HepG2 (cell line): ENCODE data around the gene TAB3. TPM values are rescaled to one million over a fixed set of nuclear protein-coding genes. Genes with fewer than 3 reads are reported as not detected.

Experiments
- ASH2L ChIP-seq: fragments of 300-600, 200-600 bp; sonication (generic); IDR thresholded peaks from 2 replicates; pipeline ENCODE4 v1.7.0; 2017; ENCODE audit warnings: low read depth, mild to moderate bottlenecking, moderate library complexity, mixed read lengths, low read length; ENCODE audit not compliant: insufficient read length
- BRCA1 ChIP-seq: sonication (generic); formaldehyde crosslinking; IDR thresholded peaks from 2 replicates; pipeline ENCODE4 v1.4.0; 2020; ENCODE audit warnings: missing genetic modification reagents
- BRD4 ChIP-seq: sonication (generic); formaldehyde crosslinking; IDR thresholded peaks from 2 replicates; pipeline ENCODE4 v1.4.0; 2020; ENCODE audit warnings: missing genetic modification reagents
- CHD4 ChIP-seq: fragments of 200-600 bp; sonication (generic); IDR thresholded peaks from 2 replicates; pipeline ENCODE4 v1.7.0; 2017; ENCODE audit warnings: mild to moderate bottlenecking, low read length, borderline replicate concordance
- DMAP1 ChIP-seq: IDR thresholded peaks from 2 replicates; pipeline ENCODE4 v1.6.1; 2016
- DNMT3B ChIP-seq: conservative IDR thresholded peaks from 2 replicates; pipeline ENCODE4 v1.6.1; 2016; ENCODE audit warnings: missing biosample characterization, control low read depth
- FOXA1 ChIP-seq, 2 experiments: fragments of 450-650 bp in 1 of 2; sonication (generic) in 1 of 2; formaldehyde crosslinking in 1 of 2; IDR thresholded peaks; 2 replicates each; pipeline versions ENCODE4 v1.4.0 to v1.6.1; 2016 to 2020; ENCODE audit warnings: missing genetic modification reagents in 1 of 2
- FOXJ3 ChIP-seq: sonication (generic); formaldehyde crosslinking; IDR thresholded peaks from 2 replicates; pipeline ENCODE4 v1.4.0; 2020; ENCODE audit warnings: missing genetic modification reagents, mild to moderate bottlenecking, borderline replicate concordance
- KLF15 ChIP-seq: sonication (generic); formaldehyde crosslinking; IDR thresholded peaks from 2 replicates; pipeline ENCODE4 v1.8.1; 2023; ENCODE audit warnings: borderline replicate concordance, mild to moderate bottlenecking, inconsistent platforms, missing genetic modification reagents, mixed read lengths
- MBNL3 ChIP-seq: fragments of 250-450 bp; sonication (Bioruptor Pico); conservative IDR thresholded peaks from 2 replicates; pipeline ENCODE4 v1.8.0; 2022; ENCODE audit warnings: mild to moderate bottlenecking, inconsistent platforms
- RBM39 ChIP-seq: fragments of 200-400 bp; formaldehyde crosslinking; IDR thresholded peaks from one replicate; pipeline ENCODE4 v1.6.1; 2018; ENCODE audit warnings: antibody characterized with exemption, mild to moderate bottlenecking, low read depth, low read length; ENCODE audit not compliant: poor library complexity, severe bottlenecking
- RFX5 ChIP-seq: IDR thresholded peaks from 2 replicates; pipeline ENCODE4 v1.6.1; 2011; ENCODE audit warnings: low read depth, low read length, improper control_type of control experiment
- RFXAP ChIP-seq: sonication (generic); formaldehyde crosslinking; IDR thresholded peaks from 2 replicates; pipeline ENCODE4 v1.4.0; 2020; ENCODE audit warnings: missing genetic modification reagents, borderline replicate concordance
- TARDBP ChIP-seq: sonication (generic); formaldehyde crosslinking; IDR thresholded peaks from 2 replicates; pipeline ENCODE4 v1.8.0; 2022; ENCODE audit warnings: mild to moderate bottlenecking, missing genetic modification reagents
- TBL1XR1 ChIP-seq: fragments of 150-350 bp; IDR thresholded peaks from 2 replicates; pipeline ENCODE4 v1.6.1; 2014; ENCODE audit warnings: borderline replicate concordance, low read length; ENCODE audit not compliant: partially characterized antibody
- TCF7L2 ChIP-seq: IDR thresholded peaks from 2 replicates; pipeline ENCODE4 v1.6.1; 2011; ENCODE audit warnings: mild to moderate bottlenecking, low read depth, low read length, moderate library complexity
- TEAD2 ChIP-seq: sonication (generic); formaldehyde crosslinking; IDR thresholded peaks from 2 replicates; pipeline ENCODE4 v1.9.0; 2021; ENCODE audit warnings: missing genetic modification reagents
- ZBTB8A ChIP-seq: sonication (generic); formaldehyde crosslinking; IDR thresholded peaks from 2 replicates; pipeline ENCODE4 v1.4.0; 2020; ENCODE audit warnings: mild to moderate bottlenecking, low read depth, missing genetic modification reagents, borderline replicate concordance
- ZMYM3 ChIP-seq: sonication (generic); formaldehyde crosslinking; IDR thresholded peaks from 2 replicates; pipeline ENCODE4 v1.5.1; 2020; ENCODE audit warnings: mild to moderate bottlenecking, missing genetic modification reagents
- ZNF121 ChIP-seq: sonication (generic); formaldehyde crosslinking; IDR thresholded peaks from 2 replicates; pipeline ENCODE4 v1.5.0; 2020; ENCODE audit warnings: mild to moderate bottlenecking, missing genetic modification reagents
- ZNF317 ChIP-seq: sonication (generic); formaldehyde crosslinking; IDR thresholded peaks from 2 replicates; pipeline ENCODE4 v1.5.0; 2020; ENCODE audit warnings: mild to moderate bottlenecking, missing genetic modification reagents
- ZNF33B ChIP-seq: sonication (generic); formaldehyde crosslinking; IDR thresholded peaks from 2 replicates; pipeline ENCODE4 v1.5.1; 2020; ENCODE audit warnings: mild to moderate bottlenecking, missing genetic modification reagents
- ZNF34 ChIP-seq: sonication (generic); formaldehyde crosslinking; IDR thresholded peaks from 2 replicates; pipeline ENCODE4 v1.4.0; 2020; ENCODE audit warnings: mild to moderate bottlenecking, missing genetic modification reagents, borderline replicate concordance
- ZNF660 ChIP-seq: sonication (generic); formaldehyde crosslinking; IDR thresholded peaks from 2 replicates; pipeline ENCODE4 v1.5.1; 2020; ENCODE audit warnings: mild to moderate bottlenecking, low read depth, missing genetic modification reagents, borderline replicate concordance
- ZNF766 ChIP-seq: sonication (generic); formaldehyde crosslinking; IDR thresholded peaks from 2 replicates; pipeline ENCODE4 v1.5.0; 2020; ENCODE audit warnings: missing genetic modification reagents, borderline replicate concordance
- ZNF839 ChIP-seq: sonication (generic); formaldehyde crosslinking; IDR thresholded peaks from 2 replicates; pipeline ENCODE4 v1.4.0; 2020; ENCODE audit warnings: missing genetic modification reagents, mild to moderate bottlenecking, borderline replicate concordance
- polyA plus RNA-seq, 8 experiments: library from polyadenylated mRNA; depleted of rRNA in 3 of 8; stranded (reverse) in 7 of 8; unstranded in 1 of 8; fragments of >200 nt; fragmentation: Illumina TruSeq in 4 of 8; extraction: Trizol in 4 of 8; gene quantifications; 2 replicates each; pipeline versions ENCODE4 v1.2.1 to v1.2.3, GENCODE V29; 2011 to 2016; ENCODE audit warnings: low read depth in 4 of 8, missing spikeins in 1 of 8, mixed read lengths in 1 of 8; ENCODE audit not compliant: insufficient read depth in 1 of 8
- total RNA-seq, 5 experiments: library from RNA; depleted of rRNA; stranded (reverse); fragments of >200 nt; fragmentation: Illumina TruSeq; extraction: Trizol; gene quantifications; 2 replicates each; pipeline ENCODE4 v1.2.3, GENCODE V29; 2016; ENCODE audit warnings: low read depth in 1 of 5
- TF ChIP-seq, protein P1 (sequence below): sonication (generic); formaldehyde crosslinking; IDR thresholded peaks from 2 replicates; pipeline ENCODE4 v1.9.0; 2021; ENCODE audit warnings: missing genetic modification reagents, mild to moderate bottlenecking, borderline replicate concordance
- TF ChIP-seq, protein P2 (sequence below): sonication (generic); formaldehyde crosslinking; IDR thresholded peaks from 2 replicates; pipeline ENCODE4 v1.5.0; 2020; ENCODE audit warnings: missing genetic modification reagents, mild to moderate bottlenecking, borderline replicate concordance
- TF ChIP-seq, protein P3 (sequence below): sonication (generic); formaldehyde crosslinking; conservative IDR thresholded peaks from 2 replicates; pipeline ENCODE4 v1.8.0; 2022; ENCODE audit warnings: missing genetic modification reagents

TAB3 gene
- total and polyA plus RNA-seq, 2 of the 13 experiments (the other 11 are each of a cell fraction or from before 2014, with no cell fraction given) = 27.2 to 59.8 TPM

DNA sequence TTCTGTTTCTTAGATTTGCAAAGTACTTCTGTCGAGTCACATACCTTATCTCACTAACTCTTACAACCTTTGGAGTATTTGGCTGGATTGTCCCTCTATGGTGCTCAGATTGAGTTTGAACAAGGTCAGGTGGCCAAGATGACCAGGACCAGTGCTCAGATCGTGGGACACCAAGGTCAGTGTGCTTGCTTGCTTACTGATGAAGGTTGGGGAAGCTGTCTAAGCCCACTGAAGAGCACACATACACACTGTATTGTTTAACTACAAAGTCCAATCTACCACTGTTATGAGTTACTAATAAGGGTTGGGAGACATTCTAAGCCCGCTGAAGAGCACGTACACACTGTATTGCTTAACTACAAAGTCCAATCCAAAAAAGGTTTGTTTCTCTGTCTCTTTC is 53.7 kb downstream of the TAB3 start (continued):
- TF ChIP-seq ZNF660 (CRISPR knock-in tag) (no peak), RBM39 (no peak), FOXA1 (IDR thresholded peaks at IDR 0.05) (no peak), FOXA1 (CRISPR knock-in tag; IDR thresholded peaks at IDR 0.05) (peak; percentile 56; the same call in 1 of the 2 replicates), TBL1XR1 (peak; percentile 19), ZNF317 (CRISPR knock-in tag) (0 out of 2 replicates have a peak, but pooled peaks have one; percentile 24), MBNL3 (CRISPR knock-in tag) (no peak), BRCA1 (CRISPR knock-in tag) (no peak), KLF15 (no peak), ZNF34 (no peak), CHD4 (no peak), ZNF33B (CRISPR knock-in tag) (no peak), ZNF839 (CRISPR knock-in tag) (no peak), ZNF766 (CRISPR knock-in tag) (no peak), DNMT3B (CRISPR knock-in tag) (no peak), RFXAP (CRISPR knock-in tag) (no peak), ASH2L (no peak), DMAP1 (CRISPR knock-in tag) (peak; percentile 38; the same call in 1 of the 2 replicates), ZNF121 (no peak), TARDBP (CRISPR knock-in tag) (peak; percentile 81), TEAD2 (CRISPR knock-in tag) (no peak), RFX5 (no peak), FOXJ3 (CRISPR knock-in tag) (peak; percentile 65; the same call in 1 of the 2 replicates), BRD4 (CRISPR knock-in tag) (no peak), ZMYM3 (peak; percentile 35; the same call in 1 of the 2 replicates), TCF7L2 (no peak), ZBTB8A (CRISPR knock-in tag) (no peak)
- TF ChIP-seq, protein P1, sequence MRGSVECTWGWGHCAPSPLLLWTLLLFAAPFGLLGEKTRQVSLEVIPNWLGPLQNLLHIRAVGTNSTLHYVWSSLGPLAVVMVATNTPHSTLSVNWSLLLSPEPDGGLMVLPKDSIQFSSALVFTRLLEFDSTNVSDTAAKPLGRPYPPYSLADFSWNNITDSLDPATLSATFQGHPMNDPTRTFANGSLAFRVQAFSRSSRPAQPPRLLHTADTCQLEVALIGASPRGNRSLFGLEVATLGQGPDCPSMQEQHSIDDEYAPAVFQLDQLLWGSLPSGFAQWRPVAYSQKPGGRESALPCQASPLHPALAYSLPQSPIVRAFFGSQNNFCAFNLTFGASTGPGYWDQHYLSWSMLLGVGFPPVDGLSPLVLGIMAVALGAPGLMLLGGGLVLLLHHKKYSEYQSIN = no peak
- TF ChIP-seq, protein P2, sequence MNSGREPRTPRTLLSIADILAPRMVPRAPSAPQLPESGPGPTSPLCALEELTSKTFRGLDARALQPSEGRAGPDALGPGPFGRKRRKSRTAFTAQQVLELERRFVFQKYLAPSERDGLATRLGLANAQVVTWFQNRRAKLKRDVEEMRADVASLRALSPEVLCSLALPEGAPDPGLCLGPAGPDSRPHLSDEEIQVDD (CRISPR knock-in tag) = no peak
- TF ChIP-seq, protein P3, sequence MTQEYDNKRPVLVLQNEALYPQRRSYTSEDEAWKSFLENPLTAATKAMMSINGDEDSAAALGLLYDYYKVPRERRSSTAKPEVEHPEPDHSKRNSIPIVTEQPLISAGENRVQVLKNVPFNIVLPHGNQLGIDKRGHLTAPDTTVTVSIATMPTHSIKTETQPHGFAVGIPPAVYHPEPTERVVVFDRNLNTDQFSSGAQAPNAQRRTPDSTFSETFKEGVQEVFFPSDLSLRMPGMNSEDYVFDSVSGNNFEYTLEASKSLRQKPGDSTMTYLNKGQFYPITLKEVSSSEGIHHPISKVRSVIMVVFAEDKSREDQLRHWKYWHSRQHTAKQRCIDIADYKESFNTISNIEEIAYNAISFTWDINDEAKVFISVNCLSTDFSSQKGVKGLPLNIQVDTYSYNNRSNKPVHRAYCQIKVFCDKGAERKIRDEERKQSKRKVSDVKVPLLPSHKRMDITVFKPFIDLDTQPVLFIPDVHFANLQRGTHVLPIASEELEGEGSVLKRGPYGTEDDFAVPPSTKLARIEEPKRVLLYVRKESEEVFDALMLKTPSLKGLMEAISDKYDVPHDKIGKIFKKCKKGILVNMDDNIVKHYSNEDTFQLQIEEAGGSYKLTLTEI (CRISPR knock-in tag) = no peak
